ENCODE measurements around the gene PPP1R11.

The PPP1R11 gene

GRCh38 chr6:30061858-30062458 is 5.0 kb upstream of the PPP1R11 start:
- DNase-seq (ENCODE audit: low read depth, low spot score): no peak

- no peak for DNase-seq (ENCODE audit: low read depth, low spot score)
Observed at GRCh38 chr6:30062471-30063178, 4.4 kb upstream of the PPP1R11 start.

GRCh38 chr6:30063315-30063714 is 3.7 kb upstream of the PPP1R11 start:
- DNase-seq (ENCODE audit: low read depth, low spot score): no peak

GRCh38 chr6:30066082-30066481 is 916 bp upstream of the PPP1R11 start:
- DNase-seq (ENCODE audit: low read depth, low spot score): no peak

- no peak for DNase-seq (ENCODE audit: low read depth, low spot score)
Observed at GRCh38 chr6:30067460-30068139, 602 bp downstream of the PPP1R11 start.

GRCh38 chr6:30071081-30071818 is 4.3 kb downstream of the PPP1R11 start:
- DNase-seq (ENCODE audit: low read depth, low spot score): peak; percentile 69

GRCh38 chr6:30071858-30072257 is 4.9 kb downstream of the PPP1R11 start:
- no peak for DNase-seq (ENCODE audit: low read depth, low spot score)

GRCh38 chr6:30073489-30074235 is 6.7 kb downstream of the PPP1R11 start:
- peak; percentile 67 for DNase-seq (ENCODE audit: low read depth, low spot score)

GRCh38 chr6:30074331-30075093 is 7.5 kb downstream of the PPP1R11 start:
- DNase-seq (ENCODE audit: low read depth, low spot score): peak; percentile 94

GRCh38 chr6:30075094-30075789 is 8.2 kb downstream of the PPP1R11 start, which contains the start of gene RNF39:
RNF39 (minus strand) TSS chr6:30075769; CDS start chr6:30075585, 184 bp downstream.
- DNase-seq (ENCODE audit: low read depth, low spot score): peak; percentile 25

GRCh38 chr6:30075790-30076732 is 9.1 kb downstream of the PPP1R11 start:
- DNase-seq (ENCODE audit: low read depth, low spot score): peak; percentile 20

- no peak for DNase-seq (ENCODE audit: low read depth, low spot score)
Observed at GRCh38 chr6:30077218-30077617, 10.2 kb downstream of the PPP1R11 start.

- DNase-seq (ENCODE audit: low read depth, low spot score): no peak
Observed at GRCh38 chr6:30087876-30088275, 20.9 kb downstream of the PPP1R11 start.

GRCh38 chr6:30091577-30092381 is 24.8 kb downstream of the PPP1R11 start:
- DNase-seq (ENCODE audit: low read depth, low spot score): peak; percentile 4

GRCh38 chr6:30092852-30093543 is 26.0 kb downstream of the PPP1R11 start:
- no peak for DNase-seq (ENCODE audit: low read depth, low spot score)

- no peak for DNase-seq (ENCODE audit: low read depth, low spot score)
Observed at GRCh38 chr6:30093951-30094661, 27.1 kb downstream of the PPP1R11 start.

GRCh38 chr6:30096829-30097228 is 29.8 kb downstream of the PPP1R11 start:
- DNase-seq (ENCODE audit: low read depth, low spot score): no peak

Data from ELF-1 (cell line).